ENCODE data around the gene CSPG4. TPM values are rescaled to one million over a fixed set of nuclear protein-coding genes. Genes with fewer than 3 reads are reported as not detected.
A peak's percentile ranks its signal among the peaks of the same experiment; 100 is the strongest.

The CSPG4 gene
- total and polyA plus RNA-seq, 10 of the 15 experiments (the other 5 are each of a cell fraction or from before 2014, with no cell fraction given), result 0.02 to 2.2 (median 0.76) TPM

DNA sequence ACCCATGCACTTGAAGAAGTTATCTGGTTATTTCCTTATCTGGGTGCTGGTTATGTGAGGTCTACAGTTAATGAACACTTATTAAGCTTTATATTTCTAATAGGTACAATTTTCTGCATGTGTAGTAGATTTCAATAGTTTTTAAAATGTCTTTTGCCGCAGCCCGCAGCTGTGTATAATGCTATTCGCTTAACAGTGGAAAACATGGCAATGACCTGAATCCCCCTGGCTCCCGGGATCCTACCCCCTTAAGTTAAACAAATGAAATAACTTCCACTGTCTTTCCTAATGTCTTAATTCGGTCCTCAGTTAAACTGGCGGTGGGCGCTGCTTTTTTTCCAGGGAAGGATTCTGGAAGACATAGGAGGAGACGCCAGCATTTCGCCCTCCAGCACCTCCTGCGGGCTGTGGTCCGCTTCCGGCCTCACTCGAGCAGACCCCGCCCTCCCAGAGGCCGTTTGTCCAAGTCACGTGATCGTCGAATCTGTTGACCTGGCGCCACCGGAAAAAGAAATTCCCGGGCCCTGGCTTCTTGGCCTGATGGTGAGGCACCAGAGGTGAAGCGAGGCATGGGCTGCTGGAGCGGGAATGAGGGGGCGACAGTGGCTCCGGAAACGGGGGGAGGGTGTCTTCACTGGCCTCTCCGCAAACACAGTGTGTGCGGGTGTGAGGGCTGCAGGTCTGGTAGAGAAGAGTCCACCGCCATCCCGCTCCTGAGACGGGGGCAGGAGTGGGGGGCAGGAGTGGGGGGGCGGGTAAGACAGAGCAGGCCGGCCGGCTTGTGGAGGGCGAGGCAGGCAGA lies 45.6 kb upstream of the CSPG4 start (continued):
- TF ChIP-seq, protein P1, sequence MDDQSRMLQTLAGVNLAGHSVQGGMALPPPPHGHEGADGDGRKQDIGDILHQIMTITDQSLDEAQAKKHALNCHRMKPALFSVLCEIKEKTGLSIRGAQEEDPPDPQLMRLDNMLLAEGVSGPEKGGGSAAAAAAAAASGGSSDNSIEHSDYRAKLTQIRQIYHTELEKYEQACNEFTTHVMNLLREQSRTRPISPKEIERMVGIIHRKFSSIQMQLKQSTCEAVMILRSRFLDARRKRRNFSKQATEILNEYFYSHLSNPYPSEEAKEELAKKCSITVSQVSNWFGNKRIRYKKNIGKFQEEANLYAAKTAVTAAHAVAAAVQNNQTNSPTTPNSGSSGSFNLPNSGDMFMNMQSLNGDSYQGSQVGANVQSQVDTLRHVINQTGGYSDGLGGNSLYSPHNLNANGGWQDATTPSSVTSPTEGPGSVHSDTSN (IDR thresholded peaks at IDR 0.05; ENCODE audit: insufficient replicate concordance, low read depth, low read length), result no peak
- TF ChIP-seq NR2F1 (conservative IDR thresholded peaks at IDR 0.05), result 0 out of 2 replicates have a peak, but pooled peaks have one; percentile 26
- TF ChIP-seq CREM (IDR thresholded peaks at IDR 0.05; ENCODE audit: low read depth), result no peak
- TF ChIP-seq SREBF2 (IDR thresholded peaks at IDR 0.05; ENCODE audit: low read length), result no peak
- no peak for TF ChIP-seq SMC3 (IDR thresholded peaks at IDR 0.05; ENCODE audit: borderline replicate concordance, low read length)
- TF ChIP-seq ZZZ3 (IDR thresholded peaks at IDR 0.05; ENCODE audit: control insufficient read depth, insufficient read length, low read depth), result no peak
- no peak for TF ChIP-seq NRF1 (conservative IDR thresholded peaks at IDR 0.05; ENCODE audit: low read depth, low read length)
- TF ChIP-seq BRCA1 (IDR thresholded peaks at IDR 0.05; ENCODE audit: low read depth, low read length), result no peak
- no peak for TF ChIP-seq YBX1 (IDR thresholded peaks at IDR 0.05)
- TF ChIP-seq NR2C2 (IDR thresholded peaks at IDR 0.05; ENCODE audit: borderline replicate concordance, control insufficient read depth, insufficient read length, low read depth), result no peak
- TF ChIP-seq CBX5 (IDR thresholded peaks at IDR 0.05; ENCODE audit: low read depth), result no peak
- no peak for TF ChIP-seq IRF4 (IDR thresholded peaks at IDR 0.05; ENCODE audit: low read depth, low read length)
- TF ChIP-seq, protein P2, sequence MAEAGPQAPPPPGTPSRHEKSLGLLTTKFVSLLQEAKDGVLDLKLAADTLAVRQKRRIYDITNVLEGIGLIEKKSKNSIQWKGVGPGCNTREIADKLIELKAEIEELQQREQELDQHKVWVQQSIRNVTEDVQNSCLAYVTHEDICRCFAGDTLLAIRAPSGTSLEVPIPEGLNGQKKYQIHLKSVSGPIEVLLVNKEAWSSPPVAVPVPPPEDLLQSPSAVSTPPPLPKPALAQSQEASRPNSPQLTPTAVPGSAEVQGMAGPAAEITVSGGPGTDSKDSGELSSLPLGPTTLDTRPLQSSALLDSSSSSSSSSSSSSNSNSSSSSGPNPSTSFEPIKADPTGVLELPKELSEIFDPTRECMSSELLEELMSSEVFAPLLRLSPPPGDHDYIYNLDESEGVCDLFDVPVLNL (IDR thresholded peaks at IDR 0.05; ENCODE audit: low read depth, low read length), result no peak
- TF ChIP-seq KDM1A (IDR thresholded peaks at IDR 0.05; ENCODE audit: borderline replicate concordance), result no peak
- TF ChIP-seq NFYB (IDR thresholded peaks at IDR 0.05; ENCODE audit: insufficient read depth, low read depth, low read length), result no peak
- TF ChIP-seq MYB (IDR thresholded peaks at IDR 0.05; ENCODE audit: borderline replicate concordance, low read depth, low read length), result no peak
- TF ChIP-seq STAT1 (conservative IDR thresholded peaks at IDR 0.05), result no peak
- TF ChIP-seq, protein P3, sequence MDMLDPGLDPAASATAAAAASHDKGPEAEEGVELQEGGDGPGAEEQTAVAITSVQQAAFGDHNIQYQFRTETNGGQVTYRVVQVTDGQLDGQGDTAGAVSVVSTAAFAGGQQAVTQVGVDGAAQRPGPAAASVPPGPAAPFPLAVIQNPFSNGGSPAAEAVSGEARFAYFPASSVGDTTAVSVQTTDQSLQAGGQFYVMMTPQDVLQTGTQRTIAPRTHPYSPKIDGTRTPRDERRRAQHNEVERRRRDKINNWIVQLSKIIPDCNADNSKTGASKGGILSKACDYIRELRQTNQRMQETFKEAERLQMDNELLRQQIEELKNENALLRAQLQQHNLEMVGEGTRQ (IDR thresholded peaks at IDR 0.05; ENCODE audit: borderline replicate concordance, low read depth, low read length), result peak; percentile 52
- TF ChIP-seq TCF12 (IDR thresholded peaks at IDR 0.05; ENCODE audit: low read depth, low read length), result no peak
- TF ChIP-seq BACH1 (IDR thresholded peaks at IDR 0.05; ENCODE audit: borderline replicate concordance), result no peak
- no peak for TF ChIP-seq CHD2 (IDR thresholded peaks at IDR 0.05; ENCODE audit: borderline replicate concordance, low read depth, low read length)
- TF ChIP-seq, protein P4, sequence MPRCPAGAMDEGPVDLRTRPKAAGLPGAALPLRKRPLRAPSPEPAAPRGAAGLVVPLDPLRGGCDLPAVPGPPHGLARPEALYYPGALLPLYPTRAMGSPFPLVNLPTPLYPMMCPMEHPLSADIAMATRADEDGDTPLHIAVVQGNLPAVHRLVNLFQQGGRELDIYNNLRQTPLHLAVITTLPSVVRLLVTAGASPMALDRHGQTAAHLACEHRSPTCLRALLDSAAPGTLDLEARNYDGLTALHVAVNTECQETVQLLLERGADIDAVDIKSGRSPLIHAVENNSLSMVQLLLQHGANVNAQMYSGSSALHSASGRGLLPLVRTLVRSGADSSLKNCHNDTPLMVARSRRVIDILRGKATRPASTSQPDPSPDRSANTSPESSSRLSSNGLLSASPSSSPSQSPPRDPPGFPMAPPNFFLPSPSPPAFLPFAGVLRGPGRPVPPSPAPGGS (IDR thresholded peaks at IDR 0.05; ENCODE audit: borderline replicate concordance, insufficient read depth, low read depth, low read length, poor library complexity, severe bottlenecking), result no peak
- TF ChIP-seq SUZ12 (IDR thresholded peaks at IDR 0.05; ENCODE audit: unreplicated experiment), result no peak
- TF ChIP-seq, protein P5, sequence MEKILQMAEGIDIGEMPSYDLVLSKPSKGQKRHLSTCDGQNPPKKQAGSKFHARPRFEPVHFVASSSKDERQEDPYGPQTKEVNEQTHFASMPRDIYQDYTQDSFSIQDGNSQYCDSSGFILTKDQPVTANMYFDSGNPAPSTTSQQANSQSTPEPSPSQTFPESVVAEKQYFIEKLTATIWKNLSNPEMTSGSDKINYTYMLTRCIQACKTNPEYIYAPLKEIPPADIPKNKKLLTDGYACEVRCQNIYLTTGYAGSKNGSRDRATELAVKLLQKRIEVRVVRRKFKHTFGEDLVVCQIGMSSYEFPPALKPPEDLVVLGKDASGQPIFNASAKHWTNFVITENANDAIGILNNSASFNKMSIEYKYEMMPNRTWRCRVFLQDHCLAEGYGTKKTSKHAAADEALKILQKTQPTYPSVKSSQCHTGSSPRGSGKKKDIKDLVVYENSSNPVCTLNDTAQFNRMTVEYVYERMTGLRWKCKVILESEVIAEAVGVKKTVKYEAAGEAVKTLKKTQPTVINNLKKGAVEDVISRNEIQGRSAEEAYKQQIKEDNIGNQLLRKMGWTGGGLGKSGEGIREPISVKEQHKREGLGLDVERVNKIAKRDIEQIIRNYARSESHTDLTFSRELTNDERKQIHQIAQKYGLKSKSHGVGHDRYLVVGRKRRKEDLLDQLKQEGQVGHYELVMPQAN (conservative IDR thresholded peaks at IDR 0.05), result 0 out of 2 replicates have a peak, but pooled peaks have one; percentile 43
- TF ChIP-seq MTA2 (IDR thresholded peaks at IDR 0.05; ENCODE audit: low read depth), result no peak
